ENCODE data around the gene TRMT11.

TRMT11 gene

GRCh38 chr6:125979101-125979500, 7.2 kb upstream of the TRMT11 start:
- H3K27me3 ChIP-seq (ENCODE audit: insufficient read depth, poor library complexity, severe bottlenecking): no peaks in the 10 kb centered on the region
- H3K4me3 ChIP-seq (replicated peaks; ENCODE audit: insufficient read depth, low read length): no peak overlapping the region
- DNase-seq (ENCODE audit: low read depth in 1 of 2, low spot score in 1 of 2): no peak
- H3K27ac ChIP-seq (replicated peaks): no peak overlapping the region
- TF ChIP-seq POLR2AphosphoS5 (IDR thresholded peaks at IDR 0.05; ENCODE audit: low read depth): no peak
- TF ChIP-seq REST (IDR thresholded peaks at IDR 0.05; ENCODE audit: insufficient replicate concordance, low read depth): no peak
- no peak for TF ChIP-seq SPI1 (IDR thresholded peaks at IDR 0.05; ENCODE audit: borderline replicate concordance, low read depth)
- TF ChIP-seq GABPA (IDR thresholded peaks at IDR 0.05; ENCODE audit: low read depth): no peak
- TF ChIP-seq CTCF (IDR thresholded peaks at IDR 0.05; ENCODE audit: insufficient read depth, low read length): no peak

GRCh38 chr6:125981571-125982185, 4.7 kb upstream of the TRMT11 start:
- Histone ChIP-seq H3K27me3 (ENCODE audit: insufficient read depth, poor library complexity, severe bottlenecking) (no peaks in the 10 kb centered on the region), H3K4me3 (replicated peaks; ENCODE audit: insufficient read depth, low read length) (no peak overlapping the region), H3K27ac (replicated peaks) (no peak overlapping the region)
- no peak for DNase-seq (ENCODE audit: low read depth in 1 of 2, low spot score in 1 of 2)
- TF ChIP-seq SPI1 (IDR thresholded peaks at IDR 0.05; ENCODE audit: borderline replicate concordance, low read depth): no peak
- no peak for TF ChIP-seq GABPA (IDR thresholded peaks at IDR 0.05; ENCODE audit: low read depth)
- no peak for TF ChIP-seq CTCF (IDR thresholded peaks at IDR 0.05; ENCODE audit: insufficient read depth, low read length)
- TF ChIP-seq REST (IDR thresholded peaks at IDR 0.05; ENCODE audit: insufficient replicate concordance, low read depth): no peak
- no peak for TF ChIP-seq POLR2AphosphoS5 (IDR thresholded peaks at IDR 0.05; ENCODE audit: low read depth)

- TF ChIP-seq GABPA (IDR thresholded peaks at IDR 0.05; ENCODE audit: low read depth) (no peak), SPI1 (IDR thresholded peaks at IDR 0.05; ENCODE audit: borderline replicate concordance, low read depth) (no peak), POLR2AphosphoS5 (IDR thresholded peaks at IDR 0.05; ENCODE audit: low read depth) (no peak), CTCF (IDR thresholded peaks at IDR 0.05; ENCODE audit: insufficient read depth, low read length) (no peak), REST (IDR thresholded peaks at IDR 0.05; ENCODE audit: insufficient replicate concordance, low read depth) (no peak)
- DNase-seq (ENCODE audit: low read depth in 1 of 2, low spot score in 1 of 2): no peak
- Histone ChIP-seq H3K27ac (replicated peaks) (no peak overlapping the region), H3K27me3 (ENCODE audit: insufficient read depth, poor library complexity, severe bottlenecking) (no peaks in the 10 kb centered on the region), H3K4me3 (replicated peaks; ENCODE audit: insufficient read depth, low read length) (no peak overlapping the region)
These were observed 2.9 kb upstream of the TRMT11 start for GRCh38 chr6:125983246-125983945.
